Measurements from ENCODE around the gene ZDHHC16. TPM values are rescaled to one million over a fixed set of nuclear protein-coding genes. Genes with fewer than 3 reads are reported as not detected.

ZDHHC16 gene
- total RNA-seq, 1 donor from 2014 or later = 53.7 TPM

- Mint-ChIP-seq H3K27ac (peak overlapping the region; percentile 87), H3K4me1 (ENCODE audit: unreplicated experiment) (peaks cover 12% of the 10 kb centered on the region), H3K4me3 (peak overlapping the region; percentile 94), H3K27me3 (no peaks in the 10 kb centered on the region), H3K9me3 (no peaks in the 10 kb centered on the region), H3K36me3 (peaks cover 8% of the 10 kb centered on the region)
- DNase-seq (ENCODE audit: extremely low spot score, unreplicated experiment) = no peak
- TF ChIP-seq CTCF (conservative IDR thresholded peaks at IDR 0.05) = no peak
These were observed 18.3 kb upstream of the ZDHHC16 start for GRCh38 chr10:97427571-97428179.

GRCh38 chr10:97428572-97428981, 17.4 kb upstream of the ZDHHC16 start:
- no peaks in the 10 kb centered on the region for H3K9me3 Mint-ChIP-seq
- H3K27me3 Mint-ChIP-seq = no peaks in the 10 kb centered on the region
- peak overlapping the region; percentile 71 for H3K27ac Mint-ChIP-seq
- H3K36me3 Mint-ChIP-seq = peaks cover 8% of the 10 kb centered on the region
- H3K4me3 Mint-ChIP-seq = peak overlapping the region; percentile 73
- DNase-seq (ENCODE audit: extremely low spot score, unreplicated experiment) = no peak
- H3K4me1 Mint-ChIP-seq (ENCODE audit: unreplicated experiment) = peaks cover 12% of the 10 kb centered on the region
- no peak for TF ChIP-seq CTCF (conservative IDR thresholded peaks at IDR 0.05)

GRCh38 chr10:97434055-97434454, 11.9 kb upstream of the ZDHHC16 start:
- no peak overlapping the region for H3K27ac Mint-ChIP-seq
- no peak for DNase-seq (ENCODE audit: extremely low spot score, unreplicated experiment)
- no peak for TF ChIP-seq CTCF (conservative IDR thresholded peaks at IDR 0.05)
- no peaks in the 10 kb centered on the region for H3K27me3 Mint-ChIP-seq
- no peaks in the 10 kb centered on the region for H3K9me3 Mint-ChIP-seq
- no peaks in the 10 kb centered on the region for H3K4me1 Mint-ChIP-seq (ENCODE audit: unreplicated experiment)
- H3K36me3 Mint-ChIP-seq = peaks cover 12% of the 10 kb centered on the region
- H3K4me3 Mint-ChIP-seq = no peak overlapping the region

GRCh38 chr10:97434557-97434956, 11.4 kb upstream of the ZDHHC16 start:
- Mint-ChIP-seq H3K4me1 (ENCODE audit: unreplicated experiment) (no peaks in the 10 kb centered on the region), H3K27ac (no peak overlapping the region), H3K9me3 (no peaks in the 10 kb centered on the region), H3K4me3 (no peak overlapping the region), H3K27me3 (no peaks in the 10 kb centered on the region), H3K36me3 (peaks cover 13% of the 10 kb centered on the region)
- no peak for TF ChIP-seq CTCF (conservative IDR thresholded peaks at IDR 0.05)
- no peak for DNase-seq (ENCODE audit: extremely low spot score, unreplicated experiment)

- no peaks in the 10 kb centered on the region for H3K27me3 Mint-ChIP-seq
- no peak overlapping the region for H3K4me3 Mint-ChIP-seq
- no peaks in the 10 kb centered on the region for H3K9me3 Mint-ChIP-seq
- H3K36me3 Mint-ChIP-seq = peaks cover 15% of the 10 kb centered on the region
- no peak overlapping the region for H3K27ac Mint-ChIP-seq
- DNase-seq (ENCODE audit: extremely low spot score, unreplicated experiment) = no peak
- no peaks in the 10 kb centered on the region for H3K4me1 Mint-ChIP-seq (ENCODE audit: unreplicated experiment)
- TF ChIP-seq CTCF (conservative IDR thresholded peaks at IDR 0.05) = no peak
These were observed 10.8 kb upstream of the ZDHHC16 start for GRCh38 chr10:97435211-97435610.

GRCh38 chr10:97442277-97442676, 3.7 kb upstream of the ZDHHC16 start:
- Mint-ChIP-seq H3K27ac (no peak overlapping the region), H3K27me3 (no peaks in the 10 kb centered on the region), H3K4me3 (no peak overlapping the region), H3K36me3 (peaks cover 8% of the 10 kb centered on the region), H3K4me1 (ENCODE audit: unreplicated experiment) (peaks cover 6% of the 10 kb centered on the region), H3K9me3 (no peaks in the 10 kb centered on the region)
- DNase-seq (ENCODE audit: extremely low spot score, unreplicated experiment) = no peak
- no peak for TF ChIP-seq CTCF (conservative IDR thresholded peaks at IDR 0.05)
